Rectal smooth muscle tissue (tissue), 1 donor: Measurements from ENCODE around the gene ZNF358.
A peak's percentile ranks its signal among the peaks of the same experiment; 100 is the strongest.

Experiments
- H3K27ac ChIP-seq: one replicate; pipeline ENCODE4 v1.7.0; 2013; ENCODE audit warnings: low read depth, low read length, inconsistent platforms
- H3K27me3 ChIP-seq: one replicate; pipeline ENCODE4 v1.7.0; 2013; ENCODE audit warnings: low read length; ENCODE audit not compliant: control insufficient read depth, insufficient read depth
- H3K36me3 ChIP-seq: one replicate; pipeline ENCODE4 v1.7.0; 2013; ENCODE audit warnings: low read length; ENCODE audit not compliant: control insufficient read depth, insufficient read depth
- H3K4me1 ChIP-seq: one replicate; pipeline ENCODE4 v1.7.0; 2013; ENCODE audit warnings: low read length; ENCODE audit not compliant: control insufficient read depth, insufficient read depth
- H3K4me3 ChIP-seq: one replicate; pipeline ENCODE4 v1.7.0; 2013; ENCODE audit warnings: low read length
- H3K9ac ChIP-seq: one replicate; pipeline ENCODE4 v1.7.0; 2013; ENCODE audit warnings: low read length

The ZNF358 gene

GRCh38 chr19:7524992-7525739 is 9.3 kb downstream of the ZNF358 start:
- no peaks in the 10 kb centered on the region for H3K27me3 ChIP-seq
- no peak overlapping the region for H3K4me3 ChIP-seq
- peaks cover 11% of the 10 kb centered on the region for H3K36me3 ChIP-seq
- no peak overlapping the region for H3K27ac ChIP-seq
- H3K4me1 ChIP-seq: peaks cover 8% of the 10 kb centered on the region
- no peak overlapping the region for H3K9ac ChIP-seq

GRCh38 chr19:7526059-7526929 is 10.4 kb downstream of the ZNF358 start:
- Histone ChIP-seq H3K9ac (no peak overlapping the region), H3K27ac (no peak overlapping the region), H3K27me3 (no peaks in the 10 kb centered on the region), H3K36me3 (peaks cover 11% of the 10 kb centered on the region), H3K4me1 (peaks cover 8% of the 10 kb centered on the region), H3K4me3 (no peak overlapping the region)

- no peaks in the 10 kb centered on the region for H3K27me3 ChIP-seq
- H3K9ac ChIP-seq: no peak overlapping the region
- peaks cover 11% of the 10 kb centered on the region for H3K36me3 ChIP-seq
- peaks cover 3% of the 10 kb centered on the region for H3K4me1 ChIP-seq
- no peak overlapping the region for H3K27ac ChIP-seq
- no peak overlapping the region for H3K4me3 ChIP-seq
These were observed 11.8 kb downstream of the ZNF358 start for GRCh38 chr19:7527516-7528191.

- Histone ChIP-seq H3K27ac (no peak overlapping the region), H3K4me1 (peaks cover under 1% of the 10 kb centered on the region), H3K9ac (no peak overlapping the region), H3K4me3 (no peak overlapping the region), H3K36me3 (peaks cover 11% of the 10 kb centered on the region), H3K27me3 (no peaks in the 10 kb centered on the region)
These were observed 12.3 kb downstream of the ZNF358 start for GRCh38 chr19:7528192-7528519.

GRCh38 chr19:7528522-7529245 is 12.8 kb downstream of the ZNF358 start:
- H3K36me3 ChIP-seq: peaks cover 11% of the 10 kb centered on the region
- no peaks in the 10 kb centered on the region for H3K27me3 ChIP-seq
- H3K4me3 ChIP-seq: no peak overlapping the region
- H3K4me1 ChIP-seq: no peaks in the 10 kb centered on the region
- H3K9ac ChIP-seq: no peak overlapping the region
- no peak overlapping the region for H3K27ac ChIP-seq

DNA sequence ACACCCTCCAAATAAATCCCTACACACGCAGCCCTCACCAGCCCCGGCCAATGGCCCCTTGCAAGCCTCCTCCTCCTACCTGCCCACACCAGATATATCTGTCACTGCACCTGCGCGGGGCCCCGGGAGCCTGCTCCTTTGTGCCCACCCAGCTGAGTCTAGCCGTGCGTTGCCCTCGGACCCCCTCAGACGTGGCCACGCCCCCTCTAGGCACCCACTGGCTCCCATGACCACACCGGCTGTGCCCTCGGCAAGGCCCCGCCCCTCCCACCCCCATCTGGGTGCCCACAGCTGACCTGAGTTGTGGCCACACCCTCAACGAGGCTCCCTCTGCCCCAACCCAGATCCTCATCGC is 13.3 kb downstream of the ZNF358 start:
- H3K36me3 ChIP-seq: peaks cover 11% of the 10 kb centered on the region
- no peak overlapping the region for H3K4me3 ChIP-seq
- H3K27me3 ChIP-seq: no peaks in the 10 kb centered on the region
- no peak overlapping the region for H3K9ac ChIP-seq
- no peak overlapping the region for H3K27ac ChIP-seq
- no peaks in the 10 kb centered on the region for H3K4me1 ChIP-seq

DNA sequence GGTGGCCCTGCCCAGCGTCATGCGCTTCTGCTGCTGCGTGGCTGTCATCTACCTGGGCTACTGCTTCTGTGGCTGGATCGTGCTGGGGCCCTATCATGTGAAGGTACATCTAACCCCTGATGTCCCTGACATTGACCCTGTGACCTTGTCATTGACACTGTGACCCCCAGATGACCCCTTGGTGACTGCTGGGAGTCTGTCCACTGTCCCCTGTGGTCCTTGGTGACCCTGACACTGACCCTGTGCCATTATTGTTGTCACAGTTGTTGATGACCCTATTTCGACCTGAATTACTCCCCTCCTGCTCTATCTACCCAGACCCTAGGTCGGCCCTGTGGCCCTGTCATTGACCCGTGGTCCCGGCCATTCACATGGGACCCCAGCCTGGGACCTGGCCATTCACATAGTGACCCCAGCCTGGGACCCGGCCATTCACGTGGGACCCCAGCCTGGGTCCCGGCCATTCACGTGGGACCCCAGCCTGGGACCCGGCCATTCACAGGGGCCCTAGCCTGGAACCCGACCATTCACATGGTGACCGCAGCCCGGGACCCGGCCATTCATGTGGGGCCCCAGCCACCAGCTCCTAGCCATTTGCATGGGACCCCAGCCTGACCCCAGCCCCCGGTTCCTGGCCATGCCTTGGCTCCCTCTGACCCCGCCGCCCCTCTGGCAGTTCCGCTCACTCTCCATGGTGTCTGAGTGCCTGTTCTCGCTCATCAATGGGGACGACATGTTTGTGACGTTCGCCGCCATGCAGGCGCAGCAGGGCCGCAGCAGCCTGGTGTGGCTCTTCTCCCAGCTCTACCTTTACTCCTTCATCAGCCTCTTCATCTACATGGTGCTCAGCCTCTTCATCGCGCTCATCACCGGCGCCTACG is 13.9 kb downstream of the ZNF358 start:
- Histone ChIP-seq H3K4me1 (no peaks in the 10 kb centered on the region), H3K9ac (no peak overlapping the region), H3K4me3 (no peak overlapping the region), H3K27ac (no peak overlapping the region), H3K36me3 (peaks cover 8% of the 10 kb centered on the region), H3K27me3 (no peaks in the 10 kb centered on the region)

DNA sequence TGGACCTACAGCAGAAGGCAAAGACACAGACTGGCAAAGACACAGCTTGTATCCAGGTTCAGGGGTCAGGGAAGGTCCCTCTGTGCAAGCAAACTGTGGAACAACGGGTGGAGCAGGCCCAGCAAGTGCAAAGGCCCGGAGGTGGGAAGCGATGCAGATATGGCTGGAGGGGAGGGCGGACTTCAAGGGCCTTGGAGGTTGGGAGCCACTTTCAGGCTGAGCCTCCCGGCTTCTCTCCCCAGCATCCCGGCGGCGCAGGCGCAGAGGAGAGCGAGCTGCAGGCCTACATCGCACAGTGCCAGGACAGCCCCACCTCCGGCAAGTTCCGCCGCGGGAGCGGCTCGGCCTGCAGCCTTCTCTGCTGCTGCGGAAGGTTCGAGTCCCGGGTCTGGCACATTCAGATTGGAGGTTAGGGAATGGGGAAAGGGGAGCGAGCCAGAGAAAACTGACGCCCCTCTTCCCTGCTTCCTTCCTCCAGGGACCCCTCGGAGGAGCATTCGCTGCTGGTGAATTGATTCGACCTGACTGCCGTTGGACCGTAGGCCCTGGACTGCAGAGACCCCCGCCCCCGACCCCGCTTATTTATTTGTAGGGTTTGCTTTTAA is 17.5 kb downstream of the ZNF358 start:
- Histone ChIP-seq H3K27ac (peak overlapping the region; percentile 69), H3K9ac (peak overlapping the region; percentile 19), H3K36me3 (peaks cover 2% of the 10 kb centered on the region), H3K4me3 (peak overlapping the region; percentile 51), H3K4me1 (no peaks in the 10 kb centered on the region), H3K27me3 (no peaks in the 10 kb centered on the region)

DNA sequence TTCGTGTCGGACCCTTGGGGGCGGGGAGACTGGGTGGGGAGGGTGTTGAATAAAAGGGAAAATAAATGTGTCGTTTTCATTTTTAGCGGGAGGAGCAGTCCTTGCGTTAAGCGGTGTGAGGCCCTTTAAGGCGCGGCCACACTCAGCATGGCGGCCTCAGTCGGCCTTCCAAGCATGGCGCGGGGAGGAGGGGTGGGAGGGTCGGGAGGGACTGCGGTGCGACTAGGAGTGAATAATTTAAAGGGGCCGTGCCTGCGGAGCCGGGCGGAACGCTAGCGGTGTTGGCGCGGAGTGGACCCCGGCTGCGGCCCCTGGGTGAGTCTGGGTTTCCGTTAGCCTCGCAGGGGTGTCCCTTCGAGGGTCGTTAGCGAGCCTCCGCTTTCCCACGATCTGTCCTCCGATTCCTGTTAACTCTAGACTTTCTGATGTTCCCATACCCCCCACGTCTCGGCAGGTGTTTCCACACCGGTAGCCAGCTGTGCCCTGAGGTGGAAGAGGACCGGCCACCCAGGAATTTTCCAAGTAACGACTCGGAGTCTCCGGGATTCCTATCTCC is 18.1 kb downstream of the ZNF358 start:
- Histone ChIP-seq H3K9ac (peak overlapping the region; percentile 19), H3K27me3 (no peaks in the 10 kb centered on the region), H3K4me1 (no peaks in the 10 kb centered on the region), H3K27ac (peak overlapping the region; percentile 95), H3K4me3 (peak overlapping the region; percentile 99), H3K36me3 (no peaks in the 10 kb centered on the region)

- H3K27ac ChIP-seq: peak overlapping the region; percentile 95
- H3K27me3 ChIP-seq: no peaks in the 10 kb centered on the region
- peak overlapping the region; percentile 6 for H3K9ac ChIP-seq
- no peaks in the 10 kb centered on the region for H3K36me3 ChIP-seq
- peak overlapping the region; percentile 99 for H3K4me3 ChIP-seq
- no peaks in the 10 kb centered on the region for H3K4me1 ChIP-seq
These were observed 18.7 kb downstream of the ZNF358 start for GRCh38 chr19:7534531-7535046.
